Left ventricle myocardium inferior (tissue), 1 donor: Measurements from ENCODE around the gene GPR143. TPM values are rescaled to one million over a fixed set of nuclear protein-coding genes. Genes with fewer than 3 reads are reported as not detected.
A peak's percentile ranks its signal among the peaks of the same experiment; 100 is the strongest.

ENCODE experiments used
- DNase-seq: peaks from one replicate; pipeline ENCODE4 v3.0.0-alpha.2; 2020
- H3K27ac ChIP-seq: fragments of 200-600 bp; replicated peaks from 2 replicates; pipeline ENCODE4 v1.8.0; 2021
- H3K27me3 ChIP-seq: fragments of 200-600 bp; 2 replicates; pipeline ENCODE4 v1.8.0; 2021; ENCODE audit warnings: low read depth
- H3K36me3 ChIP-seq: fragments of 200-600 bp; 2 replicates; pipeline ENCODE4 v1.8.0; 2021
- H3K4me1 ChIP-seq: fragments of 200-600 bp; 2 replicates; pipeline ENCODE4 v1.8.0; 2021
- H3K4me3 ChIP-seq: fragments of 200-600 bp; 2 replicates; pipeline ENCODE4 v1.8.0; 2021; ENCODE audit warnings: mild to moderate bottlenecking, moderate library complexity
- H3K9me3 ChIP-seq: fragments of 200-600 bp; replicated peaks from 2 replicates; pipeline ENCODE4 v1.8.0; 2021
- intact Hi-C: fragments of 100-400 bp; cut with micrococcal nuclease; formaldehyde crosslinking; loops from one replicate; pipeline ENCODE4 v1.11.0; 2022
- total RNA-seq: library from RNA; stranded (reverse); fragmentation: NEBNext Ultra II Directional; extraction: Animal tissue kit (Norgen Biotek cat#: 25700); gene quantifications from one replicate; pipeline ENCODE4 v1.2.1, GENCODE V29; 2021
- TF ChIP-seq, protein P1 (sequence below): fragments of 200-600 bp; IDR thresholded peaks from 2 replicates; pipeline ENCODE4 v1.8.0; 2021; ENCODE audit warnings: antibody characterized with exemption, mild to moderate bottlenecking, borderline replicate concordance
- donor health status: DM: no; HTN: yes; CAD: no; lungs with severe emphysema.

GPR143 gene
- total RNA-seq, 1 donor from 2014 or later, result not detected

DNA sequence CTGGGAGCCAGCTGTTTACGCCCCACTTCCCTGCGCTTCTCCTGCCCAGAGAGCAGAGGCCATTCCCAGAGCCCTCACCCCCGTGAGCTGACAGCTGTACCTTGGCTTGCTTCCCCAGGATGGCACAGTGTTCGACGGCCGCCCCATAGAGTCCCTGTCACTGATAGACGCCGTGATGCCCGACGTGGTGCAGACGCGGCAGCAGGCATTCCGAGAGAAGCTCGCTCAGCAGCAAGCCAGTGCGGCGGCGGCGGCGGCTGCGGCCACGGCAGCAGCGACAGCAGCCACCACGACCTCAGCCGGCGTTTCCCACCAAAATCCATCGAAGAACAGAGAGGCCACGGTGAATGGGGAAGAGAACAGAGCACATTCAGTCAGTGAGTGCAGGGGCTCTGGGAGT, 77.7 kb downstream of the GPR143 start:
- intact Hi-C loops, result no loop called here
- no peak overlapping the region for H3K4me3 ChIP-seq
- H3K36me3 ChIP-seq, result peaks cover 9% of the 10 kb centered on the region
- no peak overlapping the region for H3K27ac ChIP-seq
- no peaks in the 10 kb centered on the region for H3K27me3 ChIP-seq
- H3K4me1 ChIP-seq, result no peaks in the 10 kb centered on the region
- TF ChIP-seq, protein P1, sequence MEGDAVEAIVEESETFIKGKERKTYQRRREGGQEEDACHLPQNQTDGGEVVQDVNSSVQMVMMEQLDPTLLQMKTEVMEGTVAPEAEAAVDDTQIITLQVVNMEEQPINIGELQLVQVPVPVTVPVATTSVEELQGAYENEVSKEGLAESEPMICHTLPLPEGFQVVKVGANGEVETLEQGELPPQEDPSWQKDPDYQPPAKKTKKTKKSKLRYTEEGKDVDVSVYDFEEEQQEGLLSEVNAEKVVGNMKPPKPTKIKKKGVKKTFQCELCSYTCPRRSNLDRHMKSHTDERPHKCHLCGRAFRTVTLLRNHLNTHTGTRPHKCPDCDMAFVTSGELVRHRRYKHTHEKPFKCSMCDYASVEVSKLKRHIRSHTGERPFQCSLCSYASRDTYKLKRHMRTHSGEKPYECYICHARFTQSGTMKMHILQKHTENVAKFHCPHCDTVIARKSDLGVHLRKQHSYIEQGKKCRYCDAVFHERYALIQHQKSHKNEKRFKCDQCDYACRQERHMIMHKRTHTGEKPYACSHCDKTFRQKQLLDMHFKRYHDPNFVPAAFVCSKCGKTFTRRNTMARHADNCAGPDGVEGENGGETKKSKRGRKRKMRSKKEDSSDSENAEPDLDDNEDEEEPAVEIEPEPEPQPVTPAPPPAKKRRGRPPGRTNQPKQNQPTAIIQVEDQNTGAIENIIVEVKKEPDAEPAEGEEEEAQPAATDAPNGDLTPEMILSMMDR, result no peak
- no peaks in the 10 kb centered on the region for H3K9me3 ChIP-seq
- DNase-seq, result no peak

DNA sequence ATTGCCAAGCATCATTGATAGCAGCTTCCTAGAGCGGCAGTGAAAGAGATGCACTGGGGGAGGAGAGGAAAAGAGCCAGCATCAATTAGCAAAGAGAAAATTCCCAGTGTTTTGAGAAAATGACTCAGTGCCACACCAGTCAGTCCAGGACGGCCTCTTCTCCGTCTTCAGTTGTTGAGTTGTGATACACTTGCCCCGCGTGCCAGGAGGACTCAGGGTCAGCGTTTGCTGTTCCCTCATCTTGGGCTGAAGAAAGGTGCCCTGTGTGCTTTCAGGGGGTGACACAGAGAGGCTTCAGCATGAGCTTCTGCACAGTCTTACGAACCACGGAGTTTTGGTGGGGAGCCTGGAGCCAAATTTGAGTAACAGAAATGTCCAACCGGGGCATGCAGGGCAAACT, 82.3 kb downstream of the GPR143 start:
- no peaks in the 10 kb centered on the region for H3K27me3 ChIP-seq
- intact Hi-C loops, result no loop called here
- DNase-seq, result no peak
- H3K36me3 ChIP-seq, result no peaks in the 10 kb centered on the region
- H3K9me3 ChIP-seq, result no peaks in the 10 kb centered on the region
- TF ChIP-seq, protein P1, result no peak
- no peak overlapping the region for H3K4me3 ChIP-seq
- H3K27ac ChIP-seq, result no peak overlapping the region
- H3K4me1 ChIP-seq, result no peaks in the 10 kb centered on the region

DNA sequence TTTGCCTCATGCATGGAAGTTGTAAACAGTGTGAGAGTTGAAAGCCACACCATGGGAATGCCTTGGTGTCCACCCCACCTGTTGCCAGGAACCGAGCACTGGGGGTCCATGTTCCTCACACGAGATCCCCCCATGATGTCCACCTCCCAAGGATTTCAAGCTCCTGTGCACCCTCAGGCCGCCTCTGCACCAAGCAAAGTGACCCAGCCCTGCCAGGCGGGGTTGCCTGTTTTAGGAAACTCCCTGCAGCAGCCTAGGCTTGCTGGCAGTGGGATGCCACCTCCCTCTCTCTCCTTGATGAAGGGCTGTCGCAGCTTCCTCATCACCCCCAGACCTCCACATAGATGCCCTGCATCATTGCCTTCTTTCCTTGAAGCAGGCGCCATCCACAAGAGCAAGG, 82.8 kb downstream of the GPR143 start:
- no peaks in the 10 kb centered on the region for H3K9me3 ChIP-seq
- H3K4me3 ChIP-seq, result no peak overlapping the region
- H3K27me3 ChIP-seq, result no peaks in the 10 kb centered on the region
- no peak overlapping the region for H3K27ac ChIP-seq
- H3K36me3 ChIP-seq, result no peaks in the 10 kb centered on the region
- intact Hi-C loops, result no loop called here
- no peaks in the 10 kb centered on the region for H3K4me1 ChIP-seq
- TF ChIP-seq, protein P1, result no peak
- DNase-seq, result no peak

DNA sequence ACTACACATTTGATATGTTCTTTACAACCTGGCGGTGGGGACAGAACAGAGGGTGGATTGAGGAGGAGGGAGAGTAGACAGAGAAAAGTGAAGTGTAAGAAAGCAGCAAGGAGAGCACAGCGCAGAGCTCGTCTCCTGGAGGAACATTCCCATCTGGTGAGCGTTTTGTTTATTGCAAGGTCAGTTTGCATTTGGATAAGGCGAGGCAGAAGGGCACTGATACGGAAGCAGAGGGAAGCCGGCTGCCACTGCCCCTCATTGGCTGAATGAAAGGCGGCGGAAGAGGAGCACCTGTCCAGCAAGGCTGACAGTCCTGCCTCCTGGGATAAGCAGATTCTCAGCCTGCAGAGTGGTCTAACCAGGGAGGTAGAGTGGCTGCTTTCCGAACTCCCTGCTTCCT, 83.2 kb downstream of the GPR143 start:
- H3K27me3 ChIP-seq, result no peaks in the 10 kb centered on the region
- no peaks in the 10 kb centered on the region for H3K36me3 ChIP-seq
- no peaks in the 10 kb centered on the region for H3K4me1 ChIP-seq
- no peak for DNase-seq
- no peaks in the 10 kb centered on the region for H3K9me3 ChIP-seq
- H3K27ac ChIP-seq, result no peak overlapping the region
- H3K4me3 ChIP-seq, result no peak overlapping the region
- TF ChIP-seq, protein P1, result peak; percentile 41
- intact Hi-C loops, result no loop called here

DNA sequence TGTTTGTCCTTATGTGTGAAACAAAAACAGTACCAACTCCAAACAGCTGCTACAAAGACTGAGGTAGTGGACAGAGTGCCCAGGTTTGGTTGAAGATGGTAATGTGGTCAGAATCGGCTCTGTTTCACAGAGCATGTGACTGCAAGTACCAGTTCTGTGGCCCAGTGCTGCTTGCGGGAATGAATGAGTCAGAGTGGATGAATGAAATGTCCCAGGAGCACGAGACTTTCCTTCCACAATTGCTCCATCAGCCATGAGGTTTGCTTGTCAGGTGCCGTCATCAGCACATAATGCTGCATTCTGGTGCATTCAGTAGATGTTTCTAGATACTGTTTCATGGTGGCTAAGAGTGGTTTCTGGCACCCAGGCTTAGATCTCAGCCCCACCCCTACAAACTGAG, 84.2 kb downstream of the GPR143 start:
- no peak for DNase-seq
- no peak overlapping the region for H3K4me3 ChIP-seq
- no peak overlapping the region for H3K27ac ChIP-seq
- TF ChIP-seq, protein P1, result no peak
- no peaks in the 10 kb centered on the region for H3K9me3 ChIP-seq
- no peaks in the 10 kb centered on the region for H3K4me1 ChIP-seq
- H3K36me3 ChIP-seq, result no peaks in the 10 kb centered on the region
- no peaks in the 10 kb centered on the region for H3K27me3 ChIP-seq
- intact Hi-C loops, result no loop called here

DNA sequence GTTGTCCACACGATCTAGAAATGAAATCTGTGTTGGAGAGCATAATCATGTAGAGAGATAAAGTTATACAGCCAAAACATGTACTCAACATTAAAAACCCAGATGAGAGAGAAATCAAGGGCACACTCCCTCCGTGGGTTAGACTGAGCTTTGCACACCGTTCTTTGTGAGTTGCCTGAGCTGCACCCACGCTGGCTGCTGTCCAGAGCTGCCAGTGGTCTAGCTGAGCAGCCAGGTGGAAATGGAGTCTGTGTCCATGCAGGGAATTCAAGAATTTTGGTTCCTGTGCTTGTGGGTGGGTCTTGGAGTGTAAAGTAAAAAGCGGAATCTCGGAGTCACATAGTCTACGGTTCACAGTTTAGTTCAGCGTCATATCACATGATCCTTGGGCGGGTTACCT, 84.6 kb downstream of the GPR143 start:
- H3K4me1 ChIP-seq, result no peaks in the 10 kb centered on the region

More for the DNA sequence above, 84.6 kb downstream of the GPR143 start:
- TF ChIP-seq, protein P1, result no peak
- intact Hi-C loops, result no loop called here
- no peak overlapping the region for H3K4me3 ChIP-seq
- no peak overlapping the region for H3K27ac ChIP-seq
- no peaks in the 10 kb centered on the region for H3K9me3 ChIP-seq
- no peak for DNase-seq
- no peaks in the 10 kb centered on the region for H3K27me3 ChIP-seq
- no peaks in the 10 kb centered on the region for H3K36me3 ChIP-seq
